HepG2 (cell line): ENCODE results near the gene COMMD2. TPM values are rescaled to one million over a fixed set of nuclear protein-coding genes. Genes with fewer than 3 reads are reported as not detected.

Source experiments
- AKAP8 ChIP-seq: sonication (generic); formaldehyde crosslinking; IDR thresholded peaks from 2 replicates; pipeline ENCODE4 v1.5.1; 2020; ENCODE audit warnings: mild to moderate bottlenecking, missing genetic modification reagents
- CEBPZ ChIP-seq: IDR thresholded peaks from 2 replicates; pipeline ENCODE4 v1.6.1; 2012; ENCODE audit warnings: low read length, improper control_type of control experiment
- FOSL1 ChIP-seq: sonication (generic); formaldehyde crosslinking; IDR thresholded peaks from 2 replicates; pipeline ENCODE4 v1.9.0; 2021; ENCODE audit warnings: missing genetic modification reagents, borderline replicate concordance
- FOXK2 ChIP-seq: fragments of 450-650 bp; IDR thresholded peaks from 2 replicates; pipeline ENCODE4 v1.6.1; 2016
- GLI4 ChIP-seq: sonication (generic); formaldehyde crosslinking; IDR thresholded peaks from 2 replicates; pipeline ENCODE4 v1.5.1; 2020; ENCODE audit warnings: missing genetic modification reagents, mild to moderate bottlenecking, moderate library complexity, borderline replicate concordance
- HOXA7 ChIP-seq: sonication (generic); formaldehyde crosslinking; IDR thresholded peaks from 2 replicates; pipeline ENCODE4 v1.8.1; 2022; ENCODE audit warnings: mild to moderate bottlenecking, missing genetic modification reagents, moderate library complexity
- KAT8 ChIP-seq: IDR thresholded peaks from 2 replicates; pipeline ENCODE4 v1.6.1; 2016; ENCODE audit warnings: missing genetic modification reagents, missing compliant biosample characterization
- KLF12 ChIP-seq: sonication (generic); formaldehyde crosslinking; IDR thresholded peaks from 2 replicates; pipeline ENCODE4 v1.4.0; 2020; ENCODE audit warnings: missing genetic modification reagents, borderline replicate concordance
- LCORL ChIP-seq, 2 experiments: fragments of 450-650 bp in 1 of 2; sonication (generic) in 1 of 2; formaldehyde crosslinking in 1 of 2; IDR thresholded peaks; 2 replicates each; pipeline versions ENCODE4 v1.5.0 to v1.6.1; 2017 to 2020; ENCODE audit warnings: antibody characterized with exemption in 1 of 2, missing genetic modification reagents in 1 of 2
- MXD1 ChIP-seq: sonication (generic); formaldehyde crosslinking; IDR thresholded peaks from 2 replicates; pipeline ENCODE4 v1.4.0; 2020; ENCODE audit warnings: mild to moderate bottlenecking, missing genetic modification reagents
- SP1 ChIP-seq, 2 experiments: fragments of 450-650 bp in 1 of 2; sonication (generic) in 1 of 2; formaldehyde crosslinking in 1 of 2; IDR thresholded peaks; 2 replicates each; pipeline versions ENCODE4 v1.4.0 to v1.6.1; 2016 to 2020; ENCODE audit warnings: missing genetic modification reagents in 1 of 2
- SRSF1 ChIP-seq: fragments of 200-400 bp; formaldehyde crosslinking; optimal IDR thresholded peaks from 2 replicates; pipeline ENCODE3; 2017; ENCODE audit warnings: mild to moderate bottlenecking, low read depth, low read length, moderate library complexity
- TFDP2 ChIP-seq: sonication (generic); formaldehyde crosslinking; IDR thresholded peaks from 2 replicates; pipeline ENCODE4 v1.4.0; 2020; ENCODE audit warnings: missing genetic modification reagents
- UBTF ChIP-seq: sonication (generic); formaldehyde crosslinking; IDR thresholded peaks from 2 replicates; pipeline ENCODE4 v1.4.0; 2020; ENCODE audit warnings: mild to moderate bottlenecking, missing genetic modification reagents
- YY1 ChIP-seq: IDR thresholded peaks from 2 replicates; pipeline ENCODE4 v1.6.1; 2011; ENCODE audit warnings: low read length, low read depth, moderate library complexity, mild to moderate bottlenecking; ENCODE audit not compliant: insufficient read depth, insufficient replicate concordance
- ZBTB14 ChIP-seq: sonication (generic); formaldehyde crosslinking; IDR thresholded peaks from 2 replicates; pipeline ENCODE4 v1.4.0; 2020; ENCODE audit warnings: missing genetic modification reagents
- ZNF354B ChIP-seq: sonication (generic); formaldehyde crosslinking; IDR thresholded peaks from 2 replicates; pipeline ENCODE4 v1.8.0; 2022; ENCODE audit warnings: mild to moderate bottlenecking, missing genetic modification reagents
- ZNF607 ChIP-seq: sonication (generic); formaldehyde crosslinking; IDR thresholded peaks from 2 replicates; pipeline ENCODE4 v1.5.1; 2020; ENCODE audit warnings: missing genetic modification reagents, mild to moderate bottlenecking, borderline replicate concordance
- ZNF629 ChIP-seq: sonication (generic); formaldehyde crosslinking; conservative IDR thresholded peaks from 2 replicates; pipeline ENCODE4 v1.5.0; 2020; ENCODE audit warnings: missing genetic modification reagents
- ZNF891 ChIP-seq: sonication (generic); formaldehyde crosslinking; IDR thresholded peaks from 2 replicates; pipeline ENCODE4 v1.5.0; 2020; ENCODE audit warnings: mild to moderate bottlenecking, missing genetic modification reagents
- polyA plus RNA-seq, 8 experiments: library from polyadenylated mRNA; depleted of rRNA in 3 of 8; stranded (reverse) in 7 of 8; unstranded in 1 of 8; fragments of >200 nt; fragmentation: Illumina TruSeq in 4 of 8; extraction: Trizol in 4 of 8; gene quantifications; 2 replicates each; pipeline versions ENCODE4 v1.2.1 to v1.2.3, GENCODE V29; 2011 to 2016; ENCODE audit warnings: low read depth in 4 of 8, missing spikeins in 1 of 8, mixed read lengths in 1 of 8; ENCODE audit not compliant: insufficient read depth in 1 of 8
- total RNA-seq, 5 experiments: library from RNA; depleted of rRNA; stranded (reverse); fragments of >200 nt; fragmentation: Illumina TruSeq; extraction: Trizol; gene quantifications; 2 replicates each; pipeline ENCODE4 v1.2.3, GENCODE V29; 2016; ENCODE audit warnings: low read depth in 1 of 5

The COMMD2 gene
- total and polyA plus RNA-seq, 2 of the 13 experiments (the other 11 are each of a cell fraction or from before 2014, with no cell fraction given), result 33.0 to 57.6 TPM

- peak; percentile 81 for TF ChIP-seq UBTF
- TF ChIP-seq TFDP2 (CRISPR knock-in tag), result peak; percentile 32; the same call in 1 of the 2 replicates
- no peak for TF ChIP-seq KAT8 (CRISPR knock-in tag)
- no peak for TF ChIP-seq FOXK2
- TF ChIP-seq HOXA7 (CRISPR knock-in tag), result no peak
- TF ChIP-seq MXD1 (CRISPR knock-in tag), result no peak
- no peak for TF ChIP-seq ZNF354B (CRISPR knock-in tag)
- TF ChIP-seq ZNF607, result no peak
- no peak for TF ChIP-seq ZBTB14 (CRISPR knock-in tag)
- no peak for TF ChIP-seq CEBPZ
- TF ChIP-seq SP1 (IDR thresholded peaks at IDR 0.05), result no peak
- TF ChIP-seq SP1 (CRISPR knock-in tag; IDR thresholded peaks at IDR 0.05), result 0 out of 2 replicates have a peak, but pooled peaks have one; percentile 9
- no peak; the same call in 1 of the 2 replicates for TF ChIP-seq ZNF891 (CRISPR knock-in tag)
- no peak for TF ChIP-seq KLF12 (CRISPR knock-in tag)
- TF ChIP-seq FOSL1 (CRISPR knock-in tag), result no peak
- TF ChIP-seq LCORL (IDR thresholded peaks at IDR 0.05), result no peak
- TF ChIP-seq LCORL (CRISPR knock-in tag; IDR thresholded peaks at IDR 0.05), result peak; percentile 58; the same call in 1 of the 2 replicates
- TF ChIP-seq AKAP8 (CRISPR knock-in tag), result peak; percentile 59; the same call in 1 of the 2 replicates
- TF ChIP-seq GLI4 (CRISPR knock-in tag), result no peak
- TF ChIP-seq SRSF1, result no peak
- TF ChIP-seq YY1, result no peak
- TF ChIP-seq ZNF629 (CRISPR knock-in tag), result no peak
These were observed 38.3 kb downstream of the COMMD2 start (continued) for GRCh38 chr3:149713730-149714654.
